HG02759 (cell line): ENCODE results near the gene KLRF1.

Source experiments
- ATAC-seq: cut with Tn5 transposase; IDR thresholded peaks from one replicate; pipeline ENCODE4 v1.9.1; 2021; ENCODE audit warnings: mild to moderate bottlenecking, moderate library complexity; ENCODE audit not compliant: unreplicated experiment

Gene KLRF1

DNA sequence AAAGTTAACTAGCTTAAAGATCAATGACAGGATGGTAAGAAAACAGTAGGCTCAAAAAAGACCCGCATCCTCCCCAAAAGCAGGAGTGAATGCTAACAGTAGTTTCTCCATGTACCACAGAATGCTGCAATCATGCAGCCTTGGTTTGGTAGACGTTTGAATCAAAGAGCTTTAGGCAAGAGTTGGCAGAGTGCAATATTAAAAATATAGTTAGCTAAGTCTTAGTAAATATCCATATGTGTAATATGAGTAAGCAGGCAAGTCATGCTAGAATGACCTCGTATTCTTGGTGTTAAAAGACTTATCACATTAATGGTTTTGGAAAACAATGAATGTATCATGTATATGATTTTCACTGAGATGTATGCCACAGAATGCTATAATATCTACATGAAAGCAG is 18.8 kb upstream of the KLRF1 start:
- no peak for ATAC-seq

- no peak for ATAC-seq
Measured at GRCh38 chr12:9809338-9809737, 17.9 kb upstream of the KLRF1 start.

- no peak for ATAC-seq
Measured at GRCh38 chr12:9809866-9810265, 17.4 kb upstream of the KLRF1 start.

DNA sequence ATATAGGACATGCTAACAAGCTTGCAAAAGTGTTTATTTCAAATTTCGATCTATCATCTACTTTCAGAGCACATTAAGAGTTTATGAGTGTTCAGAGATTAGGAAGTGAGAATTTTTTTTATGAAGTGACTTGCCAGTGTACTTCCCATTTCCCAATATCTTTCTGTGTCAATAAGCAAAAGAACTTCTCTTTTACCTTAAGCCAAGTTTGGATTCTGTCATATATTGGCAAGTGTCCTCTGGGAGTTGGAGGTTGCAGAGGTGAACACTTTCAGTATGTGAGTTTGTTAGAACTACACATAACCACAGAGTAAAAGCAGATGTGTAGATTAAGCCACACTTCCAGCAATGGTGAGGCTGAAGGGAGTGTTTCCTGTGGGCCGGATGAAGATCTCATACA is 16.6 kb upstream of the KLRF1 start:
- ATAC-seq: no peak

DNA sequence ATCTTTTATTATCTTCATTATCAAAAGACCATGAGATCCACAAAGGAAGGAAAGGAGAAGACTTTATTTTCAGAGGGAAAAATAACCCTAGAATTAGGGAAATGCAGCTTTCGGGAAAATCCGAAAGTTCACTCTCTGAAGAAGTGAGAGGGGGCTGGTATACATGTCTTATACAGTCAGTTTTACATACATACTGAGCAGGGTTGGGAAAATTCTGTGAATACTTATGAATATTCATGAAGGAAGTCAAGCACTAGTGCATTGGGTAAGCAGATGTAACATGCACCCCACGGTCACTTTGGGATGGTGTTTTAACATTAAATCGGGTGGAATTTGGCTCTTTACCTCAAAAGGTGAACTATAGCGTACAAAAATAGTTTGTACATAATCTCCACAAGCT is 15.7 kb upstream of the KLRF1 start:
- no peak for ATAC-seq

- ATAC-seq: peak; percentile 96
Measured at GRCh38 chr12:9813821-9814798, 13.2 kb upstream of the KLRF1 start.

GRCh38 chr12:9820281-9820930 is 6.9 kb upstream of the KLRF1 start:
- ATAC-seq: no peak

GRCh38 chr12:9829483-9829882 is 2.2 kb downstream of the KLRF1 start:
- no peak for ATAC-seq

DNA sequence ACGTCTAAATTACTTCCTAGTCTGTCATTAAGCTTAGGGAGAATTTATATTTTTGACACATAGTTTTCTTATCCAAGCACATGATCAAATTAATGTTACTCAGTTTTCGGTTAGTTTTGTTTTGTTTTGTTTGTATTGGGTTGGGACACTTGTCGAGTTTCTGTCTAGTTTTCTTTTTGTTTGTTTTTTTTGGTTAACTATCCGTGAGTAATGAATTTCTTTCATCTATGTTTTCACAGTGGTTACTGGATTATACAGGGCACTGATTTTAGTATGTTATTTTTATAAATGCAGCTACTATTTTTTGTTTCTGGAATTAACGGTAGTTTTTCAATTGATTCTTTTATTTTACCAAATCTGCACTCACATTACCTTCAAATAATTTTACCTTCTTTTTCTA is 2.7 kb downstream of the KLRF1 start:
- no peak for ATAC-seq

DNA sequence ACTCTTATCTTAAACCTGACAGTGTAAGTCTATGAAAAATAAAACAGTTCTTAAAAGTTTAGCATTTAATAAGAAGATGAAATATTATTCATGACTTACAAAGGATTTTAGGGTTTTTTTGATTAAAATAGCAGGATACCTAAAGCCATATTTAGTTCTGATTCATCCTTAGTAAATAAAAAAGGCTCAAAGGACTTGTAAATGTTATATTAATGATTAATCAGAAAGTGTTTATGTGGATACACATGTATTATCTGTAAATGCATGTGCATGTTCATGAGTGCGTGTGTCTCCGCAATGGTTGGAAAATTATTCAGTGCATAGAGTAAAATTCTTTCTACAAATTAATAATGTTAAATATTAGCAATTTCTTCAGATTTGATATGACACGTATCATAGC is 4.4 kb downstream of the KLRF1 start:
- ATAC-seq: no peak

DNA sequence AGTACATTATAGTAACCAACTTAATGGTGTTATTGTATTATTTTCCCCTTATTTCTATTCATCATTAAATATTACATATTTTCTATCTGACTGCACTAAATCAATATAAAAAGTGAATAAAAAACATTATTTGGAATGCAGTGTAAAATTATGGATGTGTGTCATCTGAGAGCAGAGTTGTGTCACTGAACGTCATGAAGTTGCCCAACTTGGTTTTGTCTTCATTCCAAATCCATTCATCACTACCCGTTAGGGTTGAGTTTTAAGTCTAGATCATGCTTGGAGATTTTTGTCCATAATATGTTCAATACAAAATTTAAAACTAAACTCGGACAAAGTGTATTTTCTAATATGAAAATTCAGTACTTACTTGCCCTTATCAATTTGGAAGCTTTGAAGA is 16.1 kb downstream of the KLRF1 start:
- ATAC-seq: no peak

DNA sequence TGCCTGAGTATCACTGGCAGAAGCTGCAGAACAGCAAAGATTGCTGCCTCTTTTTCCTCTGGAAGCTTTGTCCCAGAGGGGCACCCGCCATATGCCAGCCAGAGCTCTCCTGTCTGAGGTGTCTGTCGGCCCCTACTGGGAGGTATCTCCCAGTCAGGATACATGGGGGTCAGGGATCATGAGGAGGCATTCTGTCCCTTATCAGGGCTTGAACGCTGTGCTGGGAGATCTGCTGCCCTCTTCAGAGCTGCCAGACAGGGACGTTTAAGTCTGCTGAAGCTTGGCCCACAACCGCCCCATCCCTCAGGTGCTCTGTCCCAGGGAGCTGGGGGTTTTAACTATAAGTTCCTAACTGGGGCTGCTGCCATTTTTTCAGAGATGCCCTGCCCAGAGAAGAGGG is 21.6 kb downstream of the KLRF1 start:
- ATAC-seq: no peak

DNA sequence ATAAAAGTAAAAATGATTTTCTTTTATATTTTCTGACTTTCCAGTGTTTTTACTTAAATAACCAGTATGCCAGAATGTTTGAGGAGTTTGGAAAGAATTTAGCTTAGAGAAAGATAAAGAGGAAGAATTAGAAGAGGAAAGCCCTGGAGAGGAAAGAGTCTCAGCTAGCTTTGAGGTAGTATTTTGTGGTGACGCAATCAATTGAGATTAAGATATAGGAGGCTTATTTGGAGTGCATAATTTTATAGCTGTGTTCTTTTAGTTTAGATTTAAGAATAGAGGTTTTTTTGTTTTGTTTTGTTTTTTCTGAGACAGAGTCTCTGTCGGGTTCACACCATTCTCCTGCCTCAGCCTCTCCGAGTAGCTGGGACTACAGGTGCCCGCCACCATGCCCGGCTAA is 23.8 kb downstream of the KLRF1 start:
- no peak for ATAC-seq

- no peak for ATAC-seq
Measured at GRCh38 chr12:9851927-9852326, 24.6 kb downstream of the KLRF1 start.

- no peak for ATAC-seq
Measured at GRCh38 chr12:9856151-9856550, 28.9 kb downstream of the KLRF1 start.

- ATAC-seq: no peak
Measured at GRCh38 chr12:9856894-9857293, 29.6 kb downstream of the KLRF1 start.

- ATAC-seq: no peak
Measured at GRCh38 chr12:9858135-9858534, 30.9 kb downstream of the KLRF1 start.

DNA sequence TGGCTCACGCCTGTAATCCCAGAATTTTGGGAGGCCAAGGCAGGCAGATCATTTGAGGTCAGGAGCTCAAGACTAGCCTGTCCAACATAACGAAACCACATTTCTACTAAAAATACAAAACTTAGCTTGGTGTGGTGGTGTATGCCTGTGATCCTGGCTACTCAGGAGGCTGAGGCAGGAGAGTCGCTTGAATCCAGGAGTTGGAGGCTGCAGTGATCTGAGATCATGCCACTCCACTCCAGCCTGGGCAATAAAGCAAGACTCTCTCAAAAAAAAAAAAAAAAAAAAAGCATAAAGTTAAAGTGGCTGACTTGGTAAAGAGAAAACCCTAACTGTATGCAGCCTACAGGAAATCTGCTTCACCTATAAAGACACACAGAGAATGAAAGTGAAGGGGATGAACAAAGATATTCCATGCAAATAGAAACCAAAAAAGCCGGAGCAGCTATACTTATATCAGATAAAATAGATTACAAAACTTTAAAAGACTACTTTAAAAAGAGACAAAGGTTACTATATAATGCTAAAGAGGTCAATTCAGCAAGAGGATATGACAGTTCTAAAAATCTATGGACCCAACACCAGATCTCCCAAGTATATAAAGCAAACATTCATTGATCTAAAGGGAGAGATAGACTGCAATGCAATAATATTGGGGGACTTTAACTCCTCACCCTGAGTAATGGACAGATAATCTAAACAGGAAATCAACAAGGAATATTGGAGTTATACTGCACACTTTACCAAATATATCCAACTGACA is 37.8 kb downstream of the KLRF1 start:
- no peak for ATAC-seq

- ATAC-seq: no peak
Measured at GRCh38 chr12:9866860-9867269, 39.6 kb downstream of the KLRF1 start.

GRCh38 chr12:9867531-9867930 is 40.2 kb downstream of the KLRF1 start:
- no peak for ATAC-seq

- no peak for ATAC-seq
Measured at GRCh38 chr12:9868311-9868801, 41.1 kb downstream of the KLRF1 start.
